ENCODE measurements around the gene SRRM3. TPM values are rescaled to one million over a fixed set of nuclear protein-coding genes. Genes with fewer than 3 reads are reported as not detected.
A peak's percentile ranks its signal among the peaks of the same experiment; 100 is the strongest.
"Not testable (repeated sequence)": the region's sequence is repeated elsewhere in the genome, so short reads cannot be mapped to it uniquely, and the experiment has no call there.

Gene SRRM3, protein sequence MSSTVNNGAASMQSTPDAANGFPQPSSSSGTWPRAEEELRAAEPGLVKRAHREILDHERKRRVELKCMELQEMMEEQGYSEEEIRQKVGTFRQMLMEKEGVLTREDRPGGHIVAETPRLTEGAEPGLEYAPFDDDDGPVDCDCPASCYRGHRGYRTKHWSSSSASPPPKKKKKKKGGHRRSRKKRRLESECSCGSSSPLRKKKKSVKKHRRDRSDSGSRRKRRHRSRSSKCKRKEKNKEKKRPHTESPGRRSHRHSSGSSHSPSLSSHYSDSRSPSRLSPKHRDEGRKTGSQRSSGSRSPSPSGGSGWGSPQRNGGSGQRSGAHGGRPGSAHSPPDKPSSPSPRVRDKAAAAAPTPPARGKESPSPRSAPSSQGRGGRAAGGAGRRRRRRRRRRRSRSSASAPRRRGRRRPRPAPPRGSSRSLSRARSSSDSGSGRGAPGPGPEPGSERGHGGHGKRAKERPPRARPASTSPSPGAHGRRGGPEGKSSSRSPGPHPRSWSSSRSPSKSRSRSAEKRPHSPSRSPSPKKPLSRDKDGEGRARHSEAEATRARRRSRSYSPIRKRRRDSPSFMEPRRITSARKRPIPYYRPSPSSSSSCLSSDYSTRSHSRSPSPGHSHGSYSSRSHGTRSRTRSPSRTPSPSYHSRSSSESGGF
- 6.1 TPM for total RNA-seq
- long read RNA-seq, partial matches to known transcripts, result 11 of 58 reads
- long read RNA-seq, other reads (novel, unspliced or antisense), result 46 of 58 reads

DNA sequence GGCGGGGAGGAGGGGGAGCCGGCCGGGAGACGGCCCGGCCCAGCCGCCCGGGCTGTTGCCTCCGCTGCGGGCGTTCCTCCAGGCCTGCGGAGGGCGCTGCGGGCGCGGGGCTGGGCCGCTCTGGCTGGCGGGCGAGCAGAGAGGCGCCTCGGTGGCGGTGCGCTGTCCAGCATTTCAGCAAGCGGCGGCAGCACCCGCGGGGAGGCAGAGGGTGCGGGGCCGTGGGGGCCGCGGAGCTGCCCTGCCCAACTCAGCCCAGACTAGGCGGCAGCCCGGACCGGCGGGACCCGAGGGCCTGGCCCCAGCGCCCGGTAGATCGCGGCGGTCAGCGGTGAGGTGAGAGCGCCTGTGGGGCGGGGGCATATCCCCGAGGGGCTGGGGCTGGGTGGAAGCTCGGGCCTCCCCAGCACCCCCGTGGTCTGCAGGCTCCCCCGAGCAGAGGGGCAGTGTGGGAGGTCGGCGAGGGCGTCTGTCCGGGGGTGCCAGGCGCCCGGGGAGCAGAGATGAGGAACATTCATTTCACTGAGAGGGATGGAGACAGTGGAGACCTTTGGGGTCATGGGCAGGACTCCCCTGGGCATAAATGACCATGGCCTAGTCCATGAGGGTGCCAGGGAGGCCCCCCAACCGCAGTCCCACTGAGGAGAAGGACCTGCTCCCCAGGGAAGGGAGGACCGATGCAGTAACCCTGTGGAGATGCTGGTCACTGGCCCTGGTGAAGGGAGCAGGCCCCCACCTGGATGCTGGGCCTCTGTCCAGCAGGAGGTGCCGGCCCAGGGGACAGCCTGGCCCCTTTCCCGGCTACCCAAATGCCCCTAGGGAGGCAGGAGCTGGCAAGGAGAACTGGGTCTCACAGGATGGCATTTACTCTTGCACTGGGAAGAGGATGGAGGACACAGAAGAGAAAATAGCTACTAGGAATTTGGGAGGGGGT lies at the start of gene SRRM3:
Gene SRRM3, plus strand, starts transcription at position 165 of the 934 bp plus-strand sequence. CDS start 33,171 bp downstream, outside the sequence.
- TF ChIP-seq, protein P1, sequence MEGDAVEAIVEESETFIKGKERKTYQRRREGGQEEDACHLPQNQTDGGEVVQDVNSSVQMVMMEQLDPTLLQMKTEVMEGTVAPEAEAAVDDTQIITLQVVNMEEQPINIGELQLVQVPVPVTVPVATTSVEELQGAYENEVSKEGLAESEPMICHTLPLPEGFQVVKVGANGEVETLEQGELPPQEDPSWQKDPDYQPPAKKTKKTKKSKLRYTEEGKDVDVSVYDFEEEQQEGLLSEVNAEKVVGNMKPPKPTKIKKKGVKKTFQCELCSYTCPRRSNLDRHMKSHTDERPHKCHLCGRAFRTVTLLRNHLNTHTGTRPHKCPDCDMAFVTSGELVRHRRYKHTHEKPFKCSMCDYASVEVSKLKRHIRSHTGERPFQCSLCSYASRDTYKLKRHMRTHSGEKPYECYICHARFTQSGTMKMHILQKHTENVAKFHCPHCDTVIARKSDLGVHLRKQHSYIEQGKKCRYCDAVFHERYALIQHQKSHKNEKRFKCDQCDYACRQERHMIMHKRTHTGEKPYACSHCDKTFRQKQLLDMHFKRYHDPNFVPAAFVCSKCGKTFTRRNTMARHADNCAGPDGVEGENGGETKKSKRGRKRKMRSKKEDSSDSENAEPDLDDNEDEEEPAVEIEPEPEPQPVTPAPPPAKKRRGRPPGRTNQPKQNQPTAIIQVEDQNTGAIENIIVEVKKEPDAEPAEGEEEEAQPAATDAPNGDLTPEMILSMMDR (IDR thresholded peaks at IDR 0.05; ENCODE audit: borderline replicate concordance), result peak; percentile 63
- intact Hi-C loops (cut with micrococcal nuclease), result no loop called here
- no peaks in the 10 kb centered on the region for H3K36me3 ChIP-seq
- H3K27ac ChIP-seq (replicated peaks), result no peak within 1 kb of the TSS
- peaks cover 5% of the 10 kb centered on the region for H3K4me1 ChIP-seq
- H3K27me3 ChIP-seq (ENCODE audit: low read depth), result peaks cover 81% of the 10 kb centered on the region
- peak within 1 kb of the TSS; percentile 26 for H3K4me3 ChIP-seq
- DNase-seq, result peak; percentile 66
- no peaks in the 10 kb centered on the region for H3K9me3 ChIP-seq (replicated peaks)

DNA sequence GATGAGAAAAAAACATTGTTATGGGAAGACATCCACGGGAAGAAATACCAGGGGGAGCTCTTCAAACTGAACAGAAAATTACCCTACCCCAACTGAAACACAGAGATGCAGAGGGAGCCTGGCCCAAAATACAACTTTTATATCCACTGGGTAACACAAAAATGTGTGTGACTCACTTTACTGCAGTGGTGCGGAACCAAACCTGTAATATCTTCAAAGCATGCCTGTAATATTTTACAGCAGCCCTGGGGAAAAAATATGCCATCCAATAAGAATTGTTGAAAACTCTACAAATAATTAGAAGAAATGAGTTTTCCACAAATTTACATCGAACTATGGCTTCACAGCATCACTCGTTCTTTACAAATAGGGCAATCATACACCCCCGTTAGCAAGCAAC lies 49.8 kb upstream of the SRRM3 start:
- Histone ChIP-seq H3K4me3 (no peak overlapping the region), H3K4me1 (no peaks in the 10 kb centered on the region), H3K27ac (replicated peaks) (no peak overlapping the region), H3K9me3 (replicated peaks) (no peaks in the 10 kb centered on the region), H3K27me3 (ENCODE audit: low read depth) (peaks cover 9% of the 10 kb centered on the region), H3K36me3 (no peaks in the 10 kb centered on the region)
- intact Hi-C loops (cut with micrococcal nuclease), result no loop called here
- TF ChIP-seq, protein P1 (IDR thresholded peaks at IDR 0.05; ENCODE audit: borderline replicate concordance), result no peak
- no peak for DNase-seq

DNA sequence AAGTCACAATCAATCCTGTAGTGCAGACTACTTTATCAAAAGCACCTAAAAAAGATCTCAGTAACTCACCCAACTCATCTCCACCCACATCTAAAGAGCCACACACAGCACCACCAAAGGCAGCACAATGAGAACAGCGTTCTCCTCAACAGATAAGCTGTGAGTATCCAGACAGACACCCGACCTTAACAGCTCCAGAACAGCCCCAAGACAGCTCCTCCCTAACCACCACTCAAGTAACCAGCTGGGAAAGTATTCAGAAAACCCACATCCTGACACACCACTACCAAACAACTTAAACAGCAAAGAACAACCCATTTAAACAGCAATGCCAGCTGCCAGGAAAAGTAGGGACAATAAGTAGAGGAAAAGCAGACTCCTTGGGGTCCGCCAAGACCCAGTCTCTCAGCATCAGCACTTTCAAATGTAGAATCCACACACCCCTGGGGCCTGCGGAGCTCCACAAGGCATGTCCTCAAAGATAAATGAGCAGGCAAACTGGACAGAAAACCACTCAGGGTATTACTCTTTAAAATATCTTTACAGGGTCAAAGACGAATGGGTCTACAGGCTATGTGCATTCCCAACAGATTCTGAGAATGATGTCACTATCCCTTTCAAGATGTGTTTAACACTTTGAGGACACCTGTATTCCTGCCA lies 48.0 kb upstream of the SRRM3 start:
- H3K9me3 ChIP-seq (replicated peaks); DNase-seq; H3K4me1 ChIP-seq; H3K36me3 ChIP-seq; H3K4me3 ChIP-seq; intact Hi-C loops (cut with micrococcal nuclease); H3K27ac ChIP-seq (replicated peaks); H3K27me3 ChIP-seq (ENCODE audit: low read depth): not testable (repeated sequence)

DNA sequence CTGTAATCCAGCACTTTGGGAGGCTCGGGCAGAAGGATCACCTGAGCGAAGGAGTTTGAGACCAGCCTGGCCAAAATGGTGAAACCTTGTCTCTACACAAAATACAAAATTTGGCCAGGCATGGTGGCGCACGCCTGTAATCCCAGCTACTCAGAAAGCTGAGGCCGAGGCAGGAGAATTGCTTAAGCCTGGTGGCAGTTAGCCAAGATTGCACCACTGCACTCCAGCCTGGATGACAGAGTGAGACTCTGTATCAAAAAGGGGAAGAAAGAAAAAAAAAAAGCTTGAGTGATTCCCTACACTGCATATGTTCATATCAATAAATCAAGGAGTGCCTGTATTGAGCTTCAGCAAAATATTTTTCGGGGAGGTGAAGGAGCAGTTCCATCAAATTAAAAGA lies 45.8 kb upstream of the SRRM3 start:
- Histone ChIP-seq H3K36me3 (no peaks in the 10 kb centered on the region), H3K9me3 (replicated peaks) (no peaks in the 10 kb centered on the region), H3K27me3 (ENCODE audit: low read depth) (no peaks in the 10 kb centered on the region), H3K4me3 (no peak overlapping the region), H3K27ac (replicated peaks) (no peak overlapping the region), H3K4me1 (no peaks in the 10 kb centered on the region)
- intact Hi-C loops (cut with micrococcal nuclease), result no loop called here
- peak; percentile 46 for DNase-seq
- TF ChIP-seq, protein P1 (IDR thresholded peaks at IDR 0.05; ENCODE audit: borderline replicate concordance), result no peak

DNA sequence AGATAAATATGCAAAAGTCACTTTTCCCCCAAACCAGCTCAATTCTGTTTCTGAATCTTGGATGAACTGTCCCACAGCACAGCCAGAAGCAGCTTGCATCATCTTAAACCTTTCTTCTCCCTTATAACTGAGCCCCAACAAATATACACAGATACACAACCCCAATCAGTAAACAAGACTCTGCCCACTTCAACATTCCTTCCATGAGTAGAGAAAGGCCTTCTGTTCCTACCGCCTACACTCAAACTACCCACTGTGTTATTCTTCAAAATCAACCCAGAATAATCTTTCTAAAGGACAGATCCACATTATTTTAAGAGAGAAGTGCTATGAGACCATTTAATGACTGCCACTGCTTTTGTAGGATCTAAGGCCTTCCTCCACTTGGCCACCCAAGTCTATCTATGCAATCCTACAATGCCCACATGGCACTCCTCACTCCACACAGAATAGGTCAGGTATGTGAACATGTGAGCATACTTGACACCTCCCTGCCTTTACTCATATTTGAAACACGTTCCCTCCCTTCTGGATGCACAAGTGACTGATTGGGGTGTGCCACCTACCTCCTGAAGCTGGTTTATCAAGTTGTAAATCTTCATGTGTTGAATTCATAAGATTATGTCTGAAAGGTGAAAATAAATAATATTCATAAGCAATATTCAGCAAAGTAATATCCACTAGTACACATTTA lies 44.6 kb upstream of the SRRM3 start:
- DNase-seq; H3K27ac ChIP-seq (replicated peaks); H3K27me3 ChIP-seq (ENCODE audit: low read depth); H3K4me1 ChIP-seq; H3K4me3 ChIP-seq; H3K36me3 ChIP-seq; H3K9me3 ChIP-seq (replicated peaks); intact Hi-C loops (cut with micrococcal nuclease): not testable (repeated sequence)

DNA sequence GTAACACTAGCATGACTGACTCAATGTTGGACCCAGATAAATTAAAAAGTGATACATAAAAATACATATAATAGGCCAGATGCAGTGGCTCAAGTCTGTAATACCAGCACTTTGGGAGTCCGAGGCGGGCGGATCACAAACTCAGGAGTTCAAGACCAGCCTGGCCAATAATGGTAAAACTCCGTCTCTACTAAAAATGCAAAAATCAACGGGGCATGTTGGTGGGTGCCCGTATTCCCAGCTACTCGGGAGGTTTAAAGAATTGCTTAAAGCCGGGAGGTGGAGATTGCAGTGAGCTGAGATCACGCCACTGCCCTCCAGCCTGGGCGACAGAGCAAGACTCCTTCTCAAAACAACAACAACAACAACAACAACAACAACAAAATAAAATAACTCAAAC lies 43.3 kb upstream of the SRRM3 start:
- H3K9me3 ChIP-seq (replicated peaks); H3K4me1 ChIP-seq; H3K36me3 ChIP-seq; H3K27me3 ChIP-seq (ENCODE audit: low read depth); H3K4me3 ChIP-seq; H3K27ac ChIP-seq (replicated peaks); DNase-seq; intact Hi-C loops (cut with micrococcal nuclease): not testable (repeated sequence)

DNA sequence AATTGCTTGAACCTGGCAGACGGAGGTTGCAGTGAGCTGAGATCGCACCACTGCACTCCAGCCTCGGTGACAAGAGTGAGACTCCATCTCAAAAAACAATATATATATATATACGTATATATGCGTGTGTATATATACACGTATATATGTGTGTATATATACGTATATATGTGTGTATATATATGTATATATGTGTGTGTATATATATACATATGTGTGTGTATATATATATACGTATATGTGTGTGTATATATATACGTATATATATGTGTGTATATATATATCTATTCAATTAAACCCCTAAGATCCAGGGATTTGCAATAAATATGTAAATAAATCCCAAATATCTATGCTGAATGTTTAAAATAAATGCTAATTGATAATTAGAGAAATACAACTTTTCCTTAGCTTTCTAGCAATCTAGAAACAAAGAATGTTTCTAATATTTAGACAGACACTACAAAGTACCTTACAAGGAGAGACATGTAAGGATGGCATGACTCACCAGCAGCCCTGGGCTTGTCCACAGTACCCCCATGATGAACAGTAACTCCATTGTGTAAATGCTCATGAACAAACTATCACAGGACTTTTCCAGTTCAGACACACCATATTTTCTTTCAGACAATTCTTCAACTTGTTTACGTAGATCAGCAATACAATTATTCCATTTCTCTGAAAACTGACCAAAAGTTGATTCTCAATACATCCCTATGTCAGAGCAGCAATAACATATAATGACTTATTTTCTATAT lies 39.1 kb upstream of the SRRM3 start:
- H3K36me3 ChIP-seq; H3K27ac ChIP-seq (replicated peaks); H3K9me3 ChIP-seq (replicated peaks); H3K4me1 ChIP-seq; intact Hi-C loops (cut with micrococcal nuclease); DNase-seq; H3K27me3 ChIP-seq (ENCODE audit: low read depth); H3K4me3 ChIP-seq: not testable (repeated sequence)

DNA sequence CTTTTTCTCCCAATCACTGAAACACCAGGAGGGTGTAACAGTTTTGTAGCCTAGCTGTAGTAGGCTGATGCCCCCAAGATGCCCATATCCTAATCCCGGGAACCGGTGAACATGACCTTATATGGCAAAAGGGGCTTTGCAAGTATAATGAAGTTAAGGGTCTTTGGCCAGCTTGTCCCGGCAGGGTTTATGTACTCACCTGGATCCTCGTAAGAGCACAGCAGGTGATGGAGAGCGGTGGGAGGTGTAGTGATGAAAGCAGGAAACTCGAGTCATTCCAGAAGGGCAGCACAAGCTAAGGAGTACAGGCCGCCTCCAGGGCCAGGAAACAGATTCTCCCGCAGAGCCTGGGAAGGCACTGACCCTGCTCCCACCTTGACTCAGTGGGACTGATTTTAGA lies 37.9 kb upstream of the SRRM3 start:
- H3K4me1 ChIP-seq; H3K27ac ChIP-seq (replicated peaks); H3K27me3 ChIP-seq (ENCODE audit: low read depth); DNase-seq; H3K36me3 ChIP-seq; H3K9me3 ChIP-seq (replicated peaks); intact Hi-C loops (cut with micrococcal nuclease); H3K4me3 ChIP-seq: not testable (repeated sequence)

Data from left ventricle myocardium inferior (tissue), 1 donor.